GM12801 (cell line): ENCODE measurements around the gene FLCN.

Source experiments
- CTCF ChIP-seq: IDR thresholded peaks from one replicate; pipeline ENCODE4 v1.5.1; 2011; ENCODE audit warnings: control low read depth; ENCODE audit not compliant: insufficient read length; ENCODE audit errors: extremely low read depth

The FLCN gene

DNA sequence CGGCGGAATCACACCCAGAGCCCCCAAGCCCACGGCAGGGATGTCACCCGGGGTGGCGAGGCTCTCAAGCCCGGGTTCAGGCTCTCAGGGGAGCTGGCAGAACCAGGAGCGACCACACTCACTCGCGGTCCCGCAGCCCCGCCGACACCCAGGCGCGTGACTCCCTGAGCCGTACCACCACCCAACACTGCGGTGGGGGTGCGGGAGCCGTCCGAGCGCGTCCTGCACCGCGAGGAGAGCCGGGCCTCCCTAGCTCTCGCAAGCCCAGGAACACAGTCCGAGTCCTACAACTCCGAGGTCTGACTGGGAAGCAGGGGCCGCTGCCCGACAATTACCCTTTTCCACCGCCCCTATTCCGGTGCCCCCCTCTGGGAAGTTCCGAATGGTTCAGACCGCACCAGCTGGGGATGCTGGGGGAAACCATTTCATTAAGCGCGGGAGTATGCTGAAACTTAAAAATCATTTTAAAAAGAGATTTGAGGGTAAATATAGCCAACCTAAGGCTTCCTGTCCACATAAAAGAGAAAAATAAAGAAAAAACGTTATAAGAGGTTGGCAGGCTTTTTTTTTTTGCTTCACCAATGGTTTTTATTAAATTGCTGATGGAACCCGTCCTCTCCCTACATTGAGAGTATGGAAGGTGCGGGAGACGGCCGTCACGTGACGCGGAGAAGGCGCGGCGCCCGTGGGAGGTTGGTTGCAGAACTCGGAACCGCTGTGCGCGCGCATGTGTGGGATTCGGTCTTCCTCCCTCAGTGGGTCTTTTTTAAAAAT is at the start of gene FLCN:
TSS of gene FLCN (minus strand) at position 143 of the 774 bp plus-strand sequence. CDS start 9,031 bp downstream, outside the sequence.
- TF ChIP-seq CTCF = no peak

GRCh38 chr17:17285951-17286350 is 49.0 kb upstream of the FLCN start:
- TF ChIP-seq CTCF = no peak

GRCh38 chr17:17280613-17281549 is 43.9 kb upstream of the FLCN start, which contains the start of gene COPS3:
Gene COPS3 (minus strand): TSS chr17:17281246. CDS start chr17:17281186, 60 bp downstream.
- no peak for TF ChIP-seq CTCF

DNA sequence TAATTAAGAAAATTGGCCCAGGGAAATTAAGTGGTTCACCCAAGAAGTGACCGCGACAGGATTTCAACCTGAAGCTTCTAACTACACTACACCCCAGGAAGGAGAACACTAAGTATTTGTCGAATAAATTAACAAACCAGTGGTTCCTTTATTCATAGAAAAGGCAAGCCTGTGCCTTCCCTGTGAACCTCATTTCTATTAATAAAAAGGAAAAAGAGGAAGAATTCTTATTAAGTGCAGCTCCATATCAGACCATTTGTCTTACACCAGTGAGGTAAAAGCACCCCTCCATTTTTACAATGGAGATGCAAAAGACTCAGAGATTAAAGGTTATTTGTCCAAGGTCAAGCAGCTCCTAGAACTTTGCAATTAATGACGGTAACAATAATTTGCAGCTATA is 42.3 kb upstream of the FLCN start:
- TF ChIP-seq CTCF = no peak

DNA sequence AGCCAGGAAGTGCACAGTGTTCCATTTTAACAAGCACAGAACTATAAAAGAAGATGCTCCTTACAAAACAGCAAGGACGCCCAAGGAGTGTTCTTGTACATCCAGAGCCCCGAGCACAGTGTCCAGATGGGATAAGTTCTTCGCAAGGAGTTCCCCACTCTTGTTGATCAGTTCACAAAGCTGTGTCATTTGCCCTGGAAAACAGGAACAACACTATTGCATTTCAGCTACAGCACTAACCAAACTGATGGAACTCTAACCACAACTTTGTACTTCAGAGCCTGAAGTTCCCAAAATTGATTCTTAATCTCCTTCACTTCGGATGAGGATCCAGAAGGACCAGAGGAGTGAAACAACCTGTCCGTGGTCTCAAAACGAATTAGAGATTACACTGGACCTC is 39.0 kb upstream of the FLCN start:
- no peak for TF ChIP-seq CTCF

- TF ChIP-seq CTCF = no peak
Measured at GRCh38 chr17:17269926-17270773, 33.2 kb upstream of the FLCN start.

DNA sequence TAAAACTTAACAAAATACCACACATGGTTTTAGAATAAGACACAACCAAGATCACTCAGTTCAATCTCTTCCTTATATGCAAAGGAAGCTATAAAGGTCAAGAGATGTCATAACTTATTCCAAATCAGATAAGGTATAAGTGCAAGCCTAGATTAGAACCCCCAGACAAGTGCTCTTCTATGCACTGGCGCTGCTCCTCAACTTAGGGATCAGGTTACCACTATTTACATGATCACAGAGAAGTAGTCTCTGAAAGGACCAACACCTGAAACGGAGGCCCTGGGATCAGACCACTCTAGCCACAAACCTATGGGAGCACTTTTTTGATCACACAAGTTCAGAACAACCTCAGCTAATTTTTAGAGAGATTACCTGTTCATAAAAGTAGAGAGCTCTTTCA is 27.5 kb upstream of the FLCN start:
- TF ChIP-seq CTCF = no peak
